Ishikawa (cell line): ENCODE data around the gene SLC48A1.

ENCODE experiments used
- CEBPB ChIP-seq: IDR thresholded peaks from 2 replicates; pipeline ENCODE4 v1.6.1; 2012
- CREB1 ChIP-seq: IDR thresholded peaks from 2 replicates; pipeline ENCODE4 v1.6.1; 2012; ENCODE audit warnings: low read depth
- EGR1 ChIP-seq: IDR thresholded peaks from 2 replicates; pipeline ENCODE4 v1.6.1; 2012
- EP300 ChIP-seq: IDR thresholded peaks from 2 replicates; pipeline ENCODE4 v1.6.1; 2012; ENCODE audit warnings: borderline replicate concordance
- FOXM1 ChIP-seq: IDR thresholded peaks from 2 replicates; pipeline ENCODE4 v1.6.1; 2012; ENCODE audit warnings: low read depth, borderline replicate concordance
- MAX ChIP-seq: IDR thresholded peaks from 2 replicates; pipeline ENCODE4 v1.6.1; 2012
- NFIC ChIP-seq: IDR thresholded peaks from 2 replicates; pipeline ENCODE4 v1.6.1; 2012
- RAD21 ChIP-seq: IDR thresholded peaks from 2 replicates; pipeline ENCODE4 v1.6.1; 2012; ENCODE audit warnings: low read depth
- REST ChIP-seq: IDR thresholded peaks from 2 replicates; pipeline ENCODE4 v1.6.1; 2012; ENCODE audit warnings: low read depth, mild to moderate bottlenecking
- TAF1 ChIP-seq: IDR thresholded peaks from 2 replicates; pipeline ENCODE4 v1.6.1; 2012; ENCODE audit warnings: low read depth, mild to moderate bottlenecking
- TCF12 ChIP-seq: IDR thresholded peaks from 2 replicates; pipeline ENCODE4 v1.6.1; 2012; ENCODE audit warnings: low read depth
- TEAD4 ChIP-seq: IDR thresholded peaks from 2 replicates; pipeline ENCODE4 v1.6.1; 2012
- USF1 ChIP-seq: IDR thresholded peaks from 2 replicates; pipeline ENCODE4 v1.6.1; 2012
- YY1 ChIP-seq: IDR thresholded peaks from 2 replicates; pipeline ENCODE4 v1.6.1; 2012; ENCODE audit warnings: low read depth
- ZBTB7A ChIP-seq: IDR thresholded peaks from 2 replicates; pipeline ENCODE4 v1.6.1; 2012; ENCODE audit warnings: low read depth

SLC48A1 gene

GRCh38 chr12:47819896-47820630 is 47.0 kb downstream of the SLC48A1 start, which contains the start of gene HDAC7:
Gene HDAC7 (minus strand): TSS chr12:47819903. CDS start chr12:47819785, 118 bp downstream.
- TF ChIP-seq TCF12 (peak; percentile 36; the same call in 1 of the 2 replicates), NFIC (peak; percentile 60; the same call in 1 of the 2 replicates), ZBTB7A (peak; percentile 22; the same call in 1 of the 2 replicates), YY1 (0 out of 2 replicates have a peak, but pooled peaks have one; percentile 7), TAF1 (peak; percentile 76; the same call in 1 of the 2 replicates), TEAD4 (peak; percentile 54), FOXM1 (no peak), EP300 (peak; percentile 75), MAX (peak; percentile 75), REST (no peak), RAD21 (no peak), CREB1 (no peak)

GRCh38 chr12:47820631-47821345 is 47.8 kb downstream of the SLC48A1 start:
- TF ChIP-seq CREB1 (no peak; the same call in 1 of the 2 replicates), ZBTB7A (peak; percentile 60; the same call in 1 of the 2 replicates), MAX (peak; percentile 11; the same call in 1 of the 2 replicates), FOXM1 (peak; percentile 92), TEAD4 (peak; percentile 99), TAF1 (no peak), EGR1 (no peak), REST (no peak), YY1 (no peak), NFIC (peak; percentile 89), CEBPB (peak; percentile 64), EP300 (peak; percentile 97), USF1 (peak; percentile 34), RAD21 (peak; percentile 26; the same call in 1 of the 2 replicates), TCF12 (peak; percentile 96)

GRCh38 chr12:47821346-47821706 is 48.3 kb downstream of the SLC48A1 start:
- TF ChIP-seq EP300: no peak
- TF ChIP-seq NFIC: no peak
- TF ChIP-seq MAX: no peak
- TF ChIP-seq USF1: no peak
- no peak for TF ChIP-seq RAD21
- no peak for TF ChIP-seq FOXM1
- TF ChIP-seq TEAD4: no peak

- TF ChIP-seq CREB1 (no peak), ZBTB7A (no peak), MAX (0 out of 2 replicates have a peak, but pooled peaks have one; percentile 30), TCF12 (no peak)
Observed at GRCh38 chr12:47822401-47822800, 49.4 kb downstream of the SLC48A1 start.

GRCh38 chr12:47822863-47823262 is 49.8 kb downstream of the SLC48A1 start:
- TF ChIP-seq CEBPB: peak; percentile 38; the same call in 1 of the 2 replicates
- TF ChIP-seq NFIC: no peak
- TF ChIP-seq USF1: no peak
- TF ChIP-seq EP300: no peak
- no peak for TF ChIP-seq YY1
